ENCODE results near the gene ATP11A.

- no peak for TF ChIP-seq EZH2 (IDR thresholded peaks at IDR 0.05)
- no peak for TF ChIP-seq POLR2AphosphoS5 (IDR thresholded peaks at IDR 0.05; ENCODE audit: borderline replicate concordance, low read depth, low read length)
- no peak for TF ChIP-seq FOXP2 (optimal IDR thresholded peaks at IDR 0.05; ENCODE audit: control extremely low read depth, extremely low read length, insufficient read depth)
Observed at GRCh38 chr13:112880221-112880641, 190.4 kb downstream of the ATP11A start.
